ENCODE results near the gene ARHGAP42.

The ARHGAP42 gene

GRCh38 chr11:100759106-100759505 lies 72.0 kb downstream of the ARHGAP42 start:
- no peaks in the 10 kb centered on the region for H3K9me3 ChIP-seq (ENCODE audit: control insufficient read depth, low read length)
- H3K4me3 ChIP-seq (ENCODE audit: extremely low read depth, insufficient read depth, low read length, poor library complexity, severe bottlenecking), result no peak overlapping the region
- peaks cover 6% of the 10 kb centered on the region for H3K4me1 ChIP-seq (ENCODE audit: control insufficient read depth, insufficient read depth, low read length, poor library complexity, severe bottlenecking)
- no peak overlapping the region for H3K27ac ChIP-seq (ENCODE audit: low read depth, low read length, severe bottlenecking)
- no peaks in the 10 kb centered on the region for H3K36me3 ChIP-seq (ENCODE audit: control insufficient read depth, insufficient read depth, low read length)
- WGBS, 2 experiments (ENCODE audit: insufficient coverage in 2 of 2), result no CpG with 5 or more reads among the region's 2 CpGs

GRCh38 chr11:100759856-100760255 lies 72.8 kb downstream of the ARHGAP42 start:
- H3K4me1 ChIP-seq (ENCODE audit: control insufficient read depth, insufficient read depth, low read length, poor library complexity, severe bottlenecking), result peaks cover 1% of the 10 kb centered on the region
- H3K27ac ChIP-seq (ENCODE audit: low read depth, low read length, severe bottlenecking), result no peak overlapping the region
- no peaks in the 10 kb centered on the region for H3K9me3 ChIP-seq (ENCODE audit: control insufficient read depth, low read length)
- no peaks in the 10 kb centered on the region for H3K36me3 ChIP-seq (ENCODE audit: control insufficient read depth, insufficient read depth, low read length)
- WGBS, 2 experiments (ENCODE audit: insufficient coverage in 2 of 2), result 69 to 74% methylated on average over 2 to 3 of the region's 3 CpGs
- no peak overlapping the region for H3K4me3 ChIP-seq (ENCODE audit: extremely low read depth, insufficient read depth, low read length, poor library complexity, severe bottlenecking)

GRCh38 chr11:100760744-100761143 lies 73.7 kb downstream of the ARHGAP42 start:
- Histone ChIP-seq H3K27ac (ENCODE audit: low read depth, low read length, severe bottlenecking) (no peak overlapping the region), H3K4me1 (ENCODE audit: control insufficient read depth, insufficient read depth, low read length, poor library complexity, severe bottlenecking) (no peaks in the 10 kb centered on the region), H3K4me3 (ENCODE audit: extremely low read depth, insufficient read depth, low read length, poor library complexity, severe bottlenecking) (no peak overlapping the region), H3K36me3 (ENCODE audit: control insufficient read depth, insufficient read depth, low read length) (no peaks in the 10 kb centered on the region), H3K9me3 (ENCODE audit: control insufficient read depth, low read length) (no peaks in the 10 kb centered on the region)

GRCh38 chr11:100761841-100762240 lies 74.8 kb downstream of the ARHGAP42 start:
- Histone ChIP-seq H3K27ac (ENCODE audit: low read depth, low read length, severe bottlenecking) (no peak overlapping the region), H3K9me3 (ENCODE audit: control insufficient read depth, low read length) (no peaks in the 10 kb centered on the region)
- WGBS, 2 experiments (ENCODE audit: insufficient coverage in 2 of 2), result 89 to 95% methylated on average over 6 of the region's 6 CpGs

GRCh38 chr11:100766764-100767163 lies 79.7 kb downstream of the ARHGAP42 start:
- 100% methylated on average over 1 of the region's 2 CpGs for WGBS, 2 experiments (ENCODE audit: insufficient coverage in 2 of 2)
- H3K4me3 ChIP-seq (ENCODE audit: extremely low read depth, insufficient read depth, low read length, poor library complexity, severe bottlenecking), result no peak overlapping the region
- peaks cover 12% of the 10 kb centered on the region for H3K36me3 ChIP-seq (ENCODE audit: control insufficient read depth, insufficient read depth, low read length)
- no peaks in the 10 kb centered on the region for H3K9me3 ChIP-seq (ENCODE audit: control insufficient read depth, low read length)
- no peak overlapping the region for H3K27ac ChIP-seq (ENCODE audit: low read depth, low read length, severe bottlenecking)
- no peaks in the 10 kb centered on the region for H3K4me1 ChIP-seq (ENCODE audit: control insufficient read depth, insufficient read depth, low read length, poor library complexity, severe bottlenecking)

More at GRCh38 chr11:100761841-100762240, 74.8 kb downstream of the ARHGAP42 start:
- no peaks in the 10 kb centered on the region for H3K4me1 ChIP-seq (ENCODE audit: control insufficient read depth, insufficient read depth, low read length, poor library complexity, severe bottlenecking)
- no peak overlapping the region for H3K4me3 ChIP-seq (ENCODE audit: extremely low read depth, insufficient read depth, low read length, poor library complexity, severe bottlenecking)
- H3K36me3 ChIP-seq (ENCODE audit: control insufficient read depth, insufficient read depth, low read length), result no peaks in the 10 kb centered on the region

GRCh38 chr11:100769165-100769564 lies 82.1 kb downstream of the ARHGAP42 start:
- Histone ChIP-seq H3K9me3 (ENCODE audit: control insufficient read depth, low read length) (no peaks in the 10 kb centered on the region), H3K4me1 (ENCODE audit: control insufficient read depth, insufficient read depth, low read length, poor library complexity, severe bottlenecking) (no peaks in the 10 kb centered on the region), H3K4me3 (ENCODE audit: extremely low read depth, insufficient read depth, low read length, poor library complexity, severe bottlenecking) (no peak overlapping the region), H3K36me3 (ENCODE audit: control insufficient read depth, insufficient read depth, low read length) (peaks cover 21% of the 10 kb centered on the region), H3K27ac (ENCODE audit: low read depth, low read length, severe bottlenecking) (peak overlapping the region; percentile 17)
- no CpG with 5 or more reads among the region's 1 CpG for WGBS, 2 experiments (ENCODE audit: insufficient coverage in 2 of 2)

- Histone ChIP-seq H3K4me1 (ENCODE audit: control insufficient read depth, insufficient read depth, low read length, poor library complexity, severe bottlenecking) (no peaks in the 10 kb centered on the region), H3K27ac (ENCODE audit: low read depth, low read length, severe bottlenecking) (no peak overlapping the region), H3K36me3 (ENCODE audit: control insufficient read depth, insufficient read depth, low read length) (peaks cover 25% of the 10 kb centered on the region), H3K9me3 (ENCODE audit: control insufficient read depth, low read length) (no peaks in the 10 kb centered on the region), H3K4me3 (ENCODE audit: extremely low read depth, insufficient read depth, low read length, poor library complexity, severe bottlenecking) (no peak overlapping the region)
- WGBS, 2 experiments (ENCODE audit: insufficient coverage in 2 of 2), result no CpG with 5 or more reads among the region's 3 CpGs
These were observed 82.5 kb downstream of the ARHGAP42 start for GRCh38 chr11:100769617-100770016.

- Histone ChIP-seq H3K27ac (ENCODE audit: low read depth, low read length, severe bottlenecking) (no peak overlapping the region), H3K36me3 (ENCODE audit: control insufficient read depth, insufficient read depth, low read length) (peaks cover 27% of the 10 kb centered on the region), H3K9me3 (ENCODE audit: control insufficient read depth, low read length) (no peaks in the 10 kb centered on the region), H3K4me3 (ENCODE audit: extremely low read depth, insufficient read depth, low read length, poor library complexity, severe bottlenecking) (no peak overlapping the region), H3K4me1 (ENCODE audit: control insufficient read depth, insufficient read depth, low read length, poor library complexity, severe bottlenecking) (no peaks in the 10 kb centered on the region)
- 94 to 98% methylated on average over 5 to 6 of the region's 7 CpGs for WGBS, 2 experiments (ENCODE audit: insufficient coverage in 2 of 2)
These were observed 87.0 kb downstream of the ARHGAP42 start for GRCh38 chr11:100774132-100774531.

GRCh38 chr11:100774859-100775258 lies 87.8 kb downstream of the ARHGAP42 start:
- H3K4me1 ChIP-seq (ENCODE audit: control insufficient read depth, insufficient read depth, low read length, poor library complexity, severe bottlenecking), result no peaks in the 10 kb centered on the region
- H3K27ac ChIP-seq (ENCODE audit: low read depth, low read length, severe bottlenecking), result no peak overlapping the region
- WGBS, 2 experiments (ENCODE audit: insufficient coverage in 2 of 2), result 75 to 88% methylated on average over 3 of the region's 3 CpGs
- no peaks in the 10 kb centered on the region for H3K9me3 ChIP-seq (ENCODE audit: control insufficient read depth, low read length)
- H3K4me3 ChIP-seq (ENCODE audit: extremely low read depth, insufficient read depth, low read length, poor library complexity, severe bottlenecking), result no peak overlapping the region
- peaks cover 27% of the 10 kb centered on the region for H3K36me3 ChIP-seq (ENCODE audit: control insufficient read depth, insufficient read depth, low read length)

- Histone ChIP-seq H3K27ac (ENCODE audit: low read depth, low read length, severe bottlenecking) (no peak overlapping the region), H3K36me3 (ENCODE audit: control insufficient read depth, insufficient read depth, low read length) (peaks cover 23% of the 10 kb centered on the region), H3K4me1 (ENCODE audit: control insufficient read depth, insufficient read depth, low read length, poor library complexity, severe bottlenecking) (no peaks in the 10 kb centered on the region), H3K9me3 (ENCODE audit: control insufficient read depth, low read length) (no peaks in the 10 kb centered on the region), H3K4me3 (ENCODE audit: extremely low read depth, insufficient read depth, low read length, poor library complexity, severe bottlenecking) (no peak overlapping the region)
- 85 to 98% methylated on average over 5 to 6 of the region's 6 CpGs for WGBS, 2 experiments (ENCODE audit: insufficient coverage in 2 of 2)
These were observed 89.3 kb downstream of the ARHGAP42 start for GRCh38 chr11:100776212-100776896.

- H3K4me1 ChIP-seq (ENCODE audit: control insufficient read depth, insufficient read depth, low read length, poor library complexity, severe bottlenecking), result no peaks in the 10 kb centered on the region
- H3K9me3 ChIP-seq (ENCODE audit: control insufficient read depth, low read length), result no peaks in the 10 kb centered on the region
- H3K36me3 ChIP-seq (ENCODE audit: control insufficient read depth, insufficient read depth, low read length), result peaks cover 16% of the 10 kb centered on the region
- no peak overlapping the region for H3K27ac ChIP-seq (ENCODE audit: low read depth, low read length, severe bottlenecking)
- no peak overlapping the region for H3K4me3 ChIP-seq (ENCODE audit: extremely low read depth, insufficient read depth, low read length, poor library complexity, severe bottlenecking)
These were observed 90.0 kb downstream of the ARHGAP42 start for GRCh38 chr11:100777103-100777502.

Data from mesodermal cell (in vitro differentiated cells).